ENCODE data around the gene MEGF11. TPM values are rescaled to one million over a fixed set of nuclear protein-coding genes. Genes with fewer than 3 reads are reported as not detected.

The MEGF11 gene
- total RNA-seq, 2 donors from 2014 or later: not detected

DNA sequence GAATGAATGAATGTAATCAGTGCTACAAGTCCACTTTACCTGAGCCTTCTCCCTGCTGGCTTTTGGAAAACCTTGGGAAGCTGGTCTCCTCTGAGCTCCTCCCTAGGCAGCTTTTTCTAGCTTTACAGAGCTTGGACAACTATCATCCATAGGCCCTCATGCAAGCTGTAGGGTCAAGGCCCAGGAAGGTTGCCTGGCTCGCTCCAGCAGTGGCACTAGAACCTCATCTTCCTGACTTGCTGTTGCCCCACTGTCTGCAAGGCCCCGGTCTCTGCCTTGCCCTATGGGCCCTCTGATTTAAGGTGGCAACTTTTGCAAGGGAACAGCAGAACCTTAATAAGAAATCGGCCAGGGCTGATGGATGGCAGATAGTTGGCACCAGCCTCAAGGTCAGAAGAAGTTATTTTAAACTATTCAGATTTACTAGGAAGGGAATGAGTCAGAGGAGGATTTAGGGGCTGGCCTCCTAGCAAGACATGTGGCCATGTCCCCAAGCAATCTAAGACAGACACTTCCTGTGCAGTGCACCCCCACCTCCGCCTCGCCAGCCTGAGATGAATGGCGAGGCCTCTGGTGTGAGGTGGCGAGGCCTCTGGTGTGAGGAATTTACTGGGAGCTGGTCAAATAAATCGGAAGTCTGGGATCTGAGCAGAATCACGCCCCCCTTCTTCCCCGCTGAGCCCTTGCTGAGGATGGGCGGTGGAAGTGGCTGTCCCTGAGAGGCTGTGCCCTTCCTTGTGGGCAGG, 180.8 kb downstream of the MEGF11 start:
- H3K4me1 ChIP-seq (replicated peaks): no peaks in the 10 kb centered on the region
- no peak for DNase-seq (ENCODE audit: low spot score)
- TF ChIP-seq POLR2AphosphoS5 (IDR thresholded peaks at IDR 0.05) (no peak), POLR2A (IDR thresholded peaks at IDR 0.05) (no peak)
- intact Hi-C loops (cut with DNase I): no loop called here
- no peak overlapping the region for H3K27ac ChIP-seq
- H3K36me3 ChIP-seq: no peaks in the 10 kb centered on the region
- peaks cover under 1% of the 10 kb centered on the region for H3K27me3 ChIP-seq (replicated peaks; ENCODE audit: insufficient read depth)
- H3K9me3 ChIP-seq: no peaks in the 10 kb centered on the region
- no peak overlapping the region for H3K4me3 ChIP-seq
- WGBS: 61% methylated on average over 11 of the region's 11 CpGs

DNA sequence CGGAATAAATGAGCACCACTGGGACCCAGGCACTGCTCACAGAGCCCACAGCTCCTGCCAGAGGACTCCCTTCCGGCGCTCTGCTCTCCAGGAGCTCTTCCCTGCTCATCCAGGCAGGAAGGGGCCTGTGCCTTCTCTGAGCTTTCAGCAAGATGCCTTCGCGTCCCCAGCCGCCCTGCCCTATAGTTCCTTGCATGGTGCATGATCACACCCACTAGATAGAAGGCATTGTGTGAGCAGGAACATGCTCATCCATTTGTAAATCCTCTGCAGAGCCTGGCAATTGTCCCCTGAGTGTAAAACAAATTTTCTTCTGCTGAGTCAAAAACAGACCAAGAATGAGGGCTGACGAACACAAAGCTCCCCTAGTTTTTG, 181.6 kb downstream of the MEGF11 start:
- intact Hi-C loops (cut with DNase I): no loop called here
- no peaks in the 10 kb centered on the region for H3K9me3 ChIP-seq
- 82% methylated on average over 7 of the region's 7 CpGs for WGBS

DNA sequence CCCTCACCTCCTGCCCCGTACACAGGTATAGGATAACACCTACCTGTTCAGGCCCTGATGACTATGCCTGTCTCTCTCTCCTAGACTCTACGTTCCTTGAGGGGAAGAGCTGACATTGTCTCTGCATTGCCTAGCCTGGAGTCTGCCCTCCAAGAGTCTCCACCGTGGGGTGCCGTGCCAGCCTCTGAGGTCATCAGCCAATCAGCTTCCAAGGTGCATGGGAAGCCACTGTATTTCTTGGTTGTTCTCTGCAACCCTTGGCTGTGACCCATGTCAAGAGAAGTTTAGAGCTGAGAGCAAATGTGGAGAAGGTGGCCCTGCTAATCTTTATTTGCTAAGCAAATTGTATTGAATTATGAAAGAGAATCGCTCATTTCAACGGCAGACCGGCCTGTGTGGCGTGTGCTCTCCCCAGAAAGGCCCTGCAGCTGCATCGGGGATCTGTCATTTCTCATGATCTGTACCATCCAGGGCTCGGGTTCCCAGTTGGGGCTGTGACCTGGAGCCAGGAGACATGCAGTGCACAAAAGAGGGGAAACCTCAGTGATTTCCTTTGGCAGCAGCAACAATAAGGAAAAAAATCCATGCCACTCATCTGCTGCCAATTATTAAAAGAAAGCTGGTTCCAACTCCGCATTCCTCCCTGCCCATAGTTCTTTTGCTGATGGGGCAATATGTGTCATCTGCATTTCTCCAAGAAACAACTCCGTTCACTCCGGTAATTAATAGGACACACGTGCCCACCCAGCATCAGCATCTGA, 182.2 kb downstream of the MEGF11 start:
- no peak for DNase-seq (ENCODE audit: low spot score)
- WGBS: 64% methylated on average over 14 of the region's 14 CpGs
- intact Hi-C loops (cut with DNase I): no loop called here
- no peak overlapping the region for H3K4me3 ChIP-seq
- H3K4me1 ChIP-seq (replicated peaks): no peaks in the 10 kb centered on the region
- TF ChIP-seq POLR2AphosphoS5 (IDR thresholded peaks at IDR 0.05) (no peak), POLR2A (IDR thresholded peaks at IDR 0.05) (no peak)
- TF ChIP-seq, protein P1, sequence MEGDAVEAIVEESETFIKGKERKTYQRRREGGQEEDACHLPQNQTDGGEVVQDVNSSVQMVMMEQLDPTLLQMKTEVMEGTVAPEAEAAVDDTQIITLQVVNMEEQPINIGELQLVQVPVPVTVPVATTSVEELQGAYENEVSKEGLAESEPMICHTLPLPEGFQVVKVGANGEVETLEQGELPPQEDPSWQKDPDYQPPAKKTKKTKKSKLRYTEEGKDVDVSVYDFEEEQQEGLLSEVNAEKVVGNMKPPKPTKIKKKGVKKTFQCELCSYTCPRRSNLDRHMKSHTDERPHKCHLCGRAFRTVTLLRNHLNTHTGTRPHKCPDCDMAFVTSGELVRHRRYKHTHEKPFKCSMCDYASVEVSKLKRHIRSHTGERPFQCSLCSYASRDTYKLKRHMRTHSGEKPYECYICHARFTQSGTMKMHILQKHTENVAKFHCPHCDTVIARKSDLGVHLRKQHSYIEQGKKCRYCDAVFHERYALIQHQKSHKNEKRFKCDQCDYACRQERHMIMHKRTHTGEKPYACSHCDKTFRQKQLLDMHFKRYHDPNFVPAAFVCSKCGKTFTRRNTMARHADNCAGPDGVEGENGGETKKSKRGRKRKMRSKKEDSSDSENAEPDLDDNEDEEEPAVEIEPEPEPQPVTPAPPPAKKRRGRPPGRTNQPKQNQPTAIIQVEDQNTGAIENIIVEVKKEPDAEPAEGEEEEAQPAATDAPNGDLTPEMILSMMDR (IDR thresholded peaks at IDR 0.05): no peak
- H3K9me3 ChIP-seq: no peaks in the 10 kb centered on the region
- no peaks in the 10 kb centered on the region for H3K27me3 ChIP-seq (replicated peaks; ENCODE audit: insufficient read depth)
- no peaks in the 10 kb centered on the region for H3K36me3 ChIP-seq
- no peak overlapping the region for H3K27ac ChIP-seq

More for the DNA sequence above, 181.6 kb downstream of the MEGF11 start:
- Histone ChIP-seq H3K4me1 (replicated peaks) (no peaks in the 10 kb centered on the region), H3K27ac (no peak overlapping the region), H3K27me3 (replicated peaks; ENCODE audit: insufficient read depth) (no peaks in the 10 kb centered on the region), H3K4me3 (no peak overlapping the region), H3K36me3 (no peaks in the 10 kb centered on the region)
- TF ChIP-seq POLR2A (IDR thresholded peaks at IDR 0.05) (no peak), POLR2AphosphoS5 (IDR thresholded peaks at IDR 0.05) (no peak)
- TF ChIP-seq, protein P1 (IDR thresholded peaks at IDR 0.05): no peak
- no peak for DNase-seq (ENCODE audit: low spot score)

DNA sequence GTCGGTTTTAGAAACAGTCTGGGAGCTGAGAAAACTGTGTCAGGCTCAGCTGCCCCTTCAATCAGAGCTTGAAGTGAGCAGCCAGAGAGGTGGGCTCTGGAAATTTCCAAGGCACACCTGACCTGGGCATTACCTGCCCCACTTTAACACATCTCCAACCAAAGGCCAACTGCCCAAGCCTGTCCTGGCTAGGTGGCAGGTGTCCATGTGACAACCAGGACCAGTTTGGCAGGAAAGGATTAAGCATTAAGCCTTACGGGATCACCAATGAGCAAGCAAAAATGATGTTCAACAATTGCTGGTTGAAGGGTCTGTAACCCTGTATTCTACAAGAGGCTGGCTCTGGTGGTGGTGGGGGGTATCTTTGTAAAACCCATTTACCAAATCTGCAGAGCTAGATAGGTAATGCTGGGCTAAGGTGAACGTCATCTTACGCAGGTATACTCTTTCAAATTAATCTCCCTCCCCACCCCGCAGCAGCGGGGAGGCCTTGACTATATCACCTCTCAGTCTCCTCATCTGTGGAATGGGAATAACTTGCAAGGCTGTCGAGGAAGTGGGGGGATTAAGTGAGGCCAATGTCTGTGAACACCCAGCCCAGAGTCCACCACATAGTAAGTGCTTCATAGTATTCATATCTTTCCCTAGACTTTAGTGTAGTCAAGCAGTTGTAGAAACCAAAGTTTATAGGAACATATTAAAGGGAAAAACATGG, 183.2 kb downstream of the MEGF11 start:
- no peaks in the 10 kb centered on the region for H3K4me1 ChIP-seq (replicated peaks)
- TF ChIP-seq POLR2AphosphoS5 (IDR thresholded peaks at IDR 0.05) (no peak), POLR2A (IDR thresholded peaks at IDR 0.05) (no peak)
- TF ChIP-seq, protein P1 (IDR thresholded peaks at IDR 0.05): no peak
- H3K4me3 ChIP-seq: no peak overlapping the region
- H3K36me3 ChIP-seq: no peaks in the 10 kb centered on the region
- no peaks in the 10 kb centered on the region for H3K9me3 ChIP-seq
- H3K27me3 ChIP-seq (replicated peaks; ENCODE audit: insufficient read depth): no peaks in the 10 kb centered on the region
- WGBS: 88% methylated on average over 7 of the region's 7 CpGs
- no peak overlapping the region for H3K27ac ChIP-seq
- no peak for DNase-seq (ENCODE audit: low spot score)
- intact Hi-C loops (cut with DNase I): no loop called here

DNA sequence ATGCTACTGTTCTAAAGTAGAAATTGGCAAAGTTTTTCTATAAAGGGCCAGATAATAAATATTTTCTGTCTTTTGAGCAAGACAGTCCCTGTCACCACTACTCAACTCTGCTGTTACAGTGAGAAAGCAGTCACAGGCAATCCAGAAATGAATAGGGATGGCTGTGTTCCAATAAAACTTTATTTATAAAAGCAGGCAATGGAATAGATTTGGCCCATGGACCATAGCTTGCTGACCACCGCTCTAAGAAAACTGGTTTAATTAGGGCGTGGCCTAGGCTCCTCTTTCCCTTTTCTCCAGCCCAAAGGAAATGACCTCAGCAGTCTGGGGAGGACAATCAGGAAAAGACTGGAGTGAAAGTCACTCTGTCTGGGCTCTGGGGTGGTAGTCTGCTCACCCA, 183.8 kb downstream of the MEGF11 start:
- Histone ChIP-seq H3K27me3 (replicated peaks; ENCODE audit: insufficient read depth) (no peaks in the 10 kb centered on the region), H3K9me3 (no peaks in the 10 kb centered on the region), H3K27ac (no peak overlapping the region), H3K4me3 (no peak overlapping the region), H3K4me1 (replicated peaks) (no peaks in the 10 kb centered on the region), H3K36me3 (no peaks in the 10 kb centered on the region)
- DNase-seq (ENCODE audit: low spot score): no peak
- WGBS: 73% methylated on average over 2 of the region's 2 CpGs
- intact Hi-C loops (cut with DNase I): no loop called here
- no peak for TF ChIP-seq POLR2AphosphoS5 (IDR thresholded peaks at IDR 0.05)
- TF ChIP-seq, protein P1 (IDR thresholded peaks at IDR 0.05): no peak
- no peak for TF ChIP-seq POLR2A (IDR thresholded peaks at IDR 0.05)
